ENCODE results near the gene ERVMER34-1. TPM values are rescaled to one million over a fixed set of nuclear protein-coding genes. Genes with fewer than 3 reads are reported as not detected.

The ERVMER34-1 gene
- polyA plus RNA-seq, 1 experiment, result 0.26 TPM

GRCh38 chr4:52711272-52711671 lies 40.0 kb downstream of the ERVMER34-1 start:
- Histone ChIP-seq H3K4me3 (ENCODE audit: low read depth, low read length) (no peak overlapping the region), H3K9me3 (ENCODE audit: control insufficient read depth, insufficient read depth, low read length) (no peaks in the 10 kb centered on the region), H3K27ac (ENCODE audit: low read depth, low read length) (no peak overlapping the region), H3K27me3 (ENCODE audit: control insufficient read depth, insufficient read depth, low read length) (peaks cover 2% of the 10 kb centered on the region)
- ChIA-PET POLR2A (interaction anchor here (2.3 kb wide), 2 partner anchors 10 to 53 kb away, joined by 16 to 39 read pairs; partner anchors contain the start of gene USP46), CTCF (interaction anchor here (1.5 to 3.8 kb wide), 3 partner anchors 11 to 271 kb away, joined by 3 to 31 read pairs (median 15); no protein-coding TSS in a partner anchor)
- TF ChIP-seq CTCF (IDR thresholded peaks at IDR 0.05; ENCODE audit: low read depth, low read length), result no peak
- no peak for DNase-seq (ENCODE audit: low read depth, low spot score)

- peaks cover 4% of the 10 kb centered on the region for H3K27me3 ChIP-seq (ENCODE audit: control insufficient read depth, insufficient read depth, low read length)
- no peak for TF ChIP-seq CTCF (IDR thresholded peaks at IDR 0.05; ENCODE audit: low read depth, low read length)
- POLR2A ChIA-PET, result no interaction called here
- DNase-seq (ENCODE audit: low read depth, low spot score), result no peak
- no peaks in the 10 kb centered on the region for H3K9me3 ChIP-seq (ENCODE audit: control insufficient read depth, insufficient read depth, low read length)
- no peak overlapping the region for H3K4me3 ChIP-seq (ENCODE audit: low read depth, low read length)
- no peak overlapping the region for H3K27ac ChIP-seq (ENCODE audit: low read depth, low read length)
- CTCF ChIA-PET, result no interaction called here
Observed at GRCh38 chr4:52709155-52709554, 42.1 kb downstream of the ERVMER34-1 start.

- DNase-seq (ENCODE audit: low read depth, low spot score), result no peak
- Histone ChIP-seq H3K4me3 (ENCODE audit: low read depth, low read length) (no peak overlapping the region), H3K9me3 (ENCODE audit: control insufficient read depth, insufficient read depth, low read length) (no peaks in the 10 kb centered on the region), H3K27me3 (ENCODE audit: control insufficient read depth, insufficient read depth, low read length) (peaks cover 2% of the 10 kb centered on the region), H3K27ac (ENCODE audit: low read depth, low read length) (no peak overlapping the region)
- CTCF ChIA-PET, result interaction anchor here (1.0 to 1.8 kb wide), 3 partner anchors 159 to 278 kb away, joined by 3 to 8 read pairs (median 4); no protein-coding TSS in a partner anchor
- no peak for TF ChIP-seq CTCF (IDR thresholded peaks at IDR 0.05; ENCODE audit: low read depth, low read length)
- POLR2A ChIA-PET, result no interaction called here
Observed at GRCh38 chr4:52704661-52705060, 46.6 kb downstream of the ERVMER34-1 start.

- Histone ChIP-seq H3K27ac (ENCODE audit: low read depth, low read length) (no peak overlapping the region), H3K9me3 (ENCODE audit: control insufficient read depth, insufficient read depth, low read length) (no peaks in the 10 kb centered on the region), H3K27me3 (ENCODE audit: control insufficient read depth, insufficient read depth, low read length) (peaks cover 2% of the 10 kb centered on the region), H3K4me3 (ENCODE audit: low read depth, low read length) (no peak overlapping the region)
- ChIA-PET POLR2A (no interaction called here), CTCF (interaction anchor here (0.9 to 1.8 kb wide), 4 partner anchors 159 to 279 kb away, joined by 3 to 8 read pairs (median 4); no protein-coding TSS in a partner anchor)
- DNase-seq (ENCODE audit: low read depth, low spot score), result no peak
- TF ChIP-seq CTCF (IDR thresholded peaks at IDR 0.05; ENCODE audit: low read depth, low read length), result no peak
Observed at GRCh38 chr4:52704133-52704532, 47.1 kb downstream of the ERVMER34-1 start.

- Histone ChIP-seq H3K9me3 (ENCODE audit: control insufficient read depth, insufficient read depth, low read length) (no peaks in the 10 kb centered on the region), H3K27ac (ENCODE audit: low read depth, low read length) (no peak overlapping the region), H3K27me3 (ENCODE audit: control insufficient read depth, insufficient read depth, low read length) (peaks cover 2% of the 10 kb centered on the region), H3K4me3 (ENCODE audit: low read depth, low read length) (no peak overlapping the region)
- POLR2A ChIA-PET, result no interaction called here
- TF ChIP-seq CTCF (IDR thresholded peaks at IDR 0.05; ENCODE audit: low read depth, low read length), result no peak
- CTCF ChIA-PET, result no interaction called here
- no peak for DNase-seq (ENCODE audit: low read depth, low spot score)
Observed at GRCh38 chr4:52701207-52701606, 50.0 kb downstream of the ERVMER34-1 start.

Measured in AG04450 (cell line).